Mesenchymal stem cell (in vitro differentiated cells and primary cell): ENCODE measurements around the gene SEMA3D.

Experiments
- DNase-seq: peaks from one replicate; pipeline ENCODE4 v3.0.0-alpha.2; 2013
- H2AFZ ChIP-seq: one replicate; pipeline ENCODE4 v1.6.1; 2013; ENCODE audit warnings: low read depth, mild to moderate bottlenecking, control low read depth, inconsistent platforms, low read length, moderate library complexity
- H2AK5ac ChIP-seq: 2 replicates; pipeline ENCODE4 v1.6.1; 2013; ENCODE audit warnings: low read length, moderate library complexity, mild to moderate bottlenecking, inconsistent platforms; ENCODE audit not compliant: severe bottlenecking
- H2BK120ac ChIP-seq: one replicate; pipeline ENCODE4 v1.6.1; 2013; ENCODE audit warnings: low read depth, mild to moderate bottlenecking, inconsistent platforms, low read length, moderate library complexity
- H2BK12ac ChIP-seq, 2 experiments: one replicate each; pipeline ENCODE4 v1.6.1; 2013; ENCODE audit warnings: inconsistent platforms in 2 of 2, low read length in 2 of 2, mild to moderate bottlenecking in 2 of 2, moderate library complexity in 2 of 2, control low read depth in 1 of 2
- H2BK15ac ChIP-seq: one replicate; pipeline ENCODE4 v1.6.1; 2013; ENCODE audit warnings: mild to moderate bottlenecking, low read depth, inconsistent platforms; ENCODE audit not compliant: poor library complexity, severe bottlenecking
- H2BK5ac ChIP-seq: 2 replicates; pipeline ENCODE4 v1.6.1; 2013; ENCODE audit warnings: low read depth, mild to moderate bottlenecking, low read length, control low read depth, inconsistent platforms; ENCODE audit not compliant: poor library complexity, severe bottlenecking
- H3K14ac ChIP-seq, 2 experiments: one replicate each; pipeline ENCODE4 v1.6.1; 2013; ENCODE audit warnings: inconsistent platforms in 2 of 2, low read length in 2 of 2, control low read depth in 1 of 2, mild to moderate bottlenecking in 1 of 2, moderate library complexity in 1 of 2
- H3K18ac ChIP-seq, 2 experiments: one replicate each; pipeline ENCODE4 v1.6.1; 2013; ENCODE audit warnings: inconsistent platforms in 2 of 2, low read length in 2 of 2, control low read depth in 1 of 2, low read depth in 1 of 2, mild to moderate bottlenecking in 1 of 2
- H3K23ac ChIP-seq, 2 experiments: one replicate each; pipeline ENCODE4 v1.6.1; 2013; ENCODE audit warnings: inconsistent platforms in 2 of 2, low read length in 2 of 2, mild to moderate bottlenecking in 2 of 2, moderate library complexity in 2 of 2, control low read depth in 1 of 2
- H3K27ac ChIP-seq: 2 replicates; pipeline ENCODE4 v1.5.1; 2013; ENCODE audit warnings: mild to moderate bottlenecking, moderate library complexity, low read length, control low read depth, inconsistent platforms; ENCODE audit not compliant: poor library complexity, severe bottlenecking
- H3K27me3 ChIP-seq, 2 experiments: 2 replicates each; pipeline versions ENCODE4 v1.6.1 to v1.7.0; 2013; ENCODE audit warnings: low read length in 2 of 2, mild to moderate bottlenecking in 2 of 2, moderate library complexity in 2 of 2, control low read depth in 1 of 2, inconsistent platforms in 1 of 2; ENCODE audit not compliant: control insufficient read depth in 1 of 2, insufficient read depth in 1 of 2
- H3K36me3 ChIP-seq, 2 experiments: 2 replicates each; pipeline versions ENCODE4 v1.6.1 to v1.7.0; 2013; ENCODE audit warnings: low read length in 2 of 2, control low read depth in 1 of 2, inconsistent platforms in 1 of 2, low read depth in 1 of 2, mild to moderate bottlenecking in 1 of 2; ENCODE audit not compliant: insufficient read depth in 2 of 2, control insufficient read depth in 1 of 2
- H3K4ac ChIP-seq, 2 experiments: one replicate each; pipeline ENCODE4 v1.6.1; 2013; ENCODE audit warnings: inconsistent platforms in 2 of 2, low read length in 2 of 2, mild to moderate bottlenecking in 2 of 2, moderate library complexity in 2 of 2, control low read depth in 1 of 2, low read depth in 1 of 2
- H3K4me1 ChIP-seq: 2 replicates; pipeline ENCODE4 v1.6.1; 2013; ENCODE audit warnings: low read depth, low read length, control low read depth; ENCODE audit not compliant: control insufficient read depth, insufficient read depth
- H3K4me2 ChIP-seq: 2 replicates; pipeline ENCODE4 v1.6.1; 2013; ENCODE audit warnings: low read length, mild to moderate bottlenecking, inconsistent platforms; ENCODE audit not compliant: poor library complexity, severe bottlenecking
- H3K4me3 ChIP-seq, 2 experiments: 2 replicates each; pipeline versions ENCODE4 v1.5.1 to v1.7.0; 2013; ENCODE audit warnings: low read length in 2 of 2, mild to moderate bottlenecking in 2 of 2, control low read depth in 1 of 2, low read depth in 1 of 2; ENCODE audit not compliant: insufficient read depth in 1 of 2
- H3K79me1 ChIP-seq: replicated peaks from 2 replicates; pipeline ENCODE4 v1.6.1; 2013; ENCODE audit warnings: mild to moderate bottlenecking, control low read depth, low read length, inconsistent platforms; ENCODE audit not compliant: poor library complexity, severe bottlenecking
- H3K9ac ChIP-seq: 2 replicates; pipeline ENCODE4 v1.7.0; 2013; ENCODE audit warnings: mild to moderate bottlenecking, low read length, moderate library complexity
- H3K9me3 ChIP-seq: 2 replicates; pipeline ENCODE4 v1.7.0; 2013; ENCODE audit warnings: mild to moderate bottlenecking, low read length; ENCODE audit not compliant: control insufficient read depth
- H4K8ac ChIP-seq: one replicate; pipeline ENCODE4 v1.6.1; 2013; ENCODE audit warnings: inconsistent platforms, mild to moderate bottlenecking, low read length, moderate library complexity
- H4K91ac ChIP-seq: one replicate; pipeline ENCODE4 v1.6.1; 2013; ENCODE audit warnings: mild to moderate bottlenecking, low read length, inconsistent platforms
- WGBS: methylation state at CpG from one replicate; pipeline ENCODE4 v1.1.7; 2013; ENCODE audit warnings: mixed read lengths; 5-methylcytosine and 5-hydroxymethylcytosine counted together

Gene SEMA3D

GRCh38 chr7:85021101-85021704 lies 165.7 kb downstream of the SEMA3D start:
- Histone ChIP-seq H3K4me1 (peaks cover 2% of the 10 kb centered on the region), H3K9me3 (no peaks in the 10 kb centered on the region), H3K4me3 (no peak overlapping the region), H2AK5ac (no peak overlapping the region), H2BK120ac (no peak overlapping the region), H3K27me3 (no peaks in the 10 kb centered on the region), H2BK5ac (no peak overlapping the region), H2BK15ac (no peak overlapping the region), H4K91ac (no peak overlapping the region), H3K4ac (no peak overlapping the region), H3K79me1 (no peaks in the 10 kb centered on the region), H3K9ac (no peak overlapping the region), H4K8ac (no peak overlapping the region), H2BK12ac (no peak overlapping the region), H2AFZ (no peak overlapping the region), H3K18ac (no peak overlapping the region), H3K36me3 (no peaks in the 10 kb centered on the region), H3K14ac (no peak overlapping the region), H3K4me2 (no peak overlapping the region), H3K23ac (no peak overlapping the region), H3K27ac (no peak overlapping the region)
- peak; percentile 23 for DNase-seq
- WGBS = no CpG with 5 or more reads among the region's 4 CpGs

GRCh38 chr7:85019778-85020177 lies 167.1 kb downstream of the SEMA3D start:
- Histone ChIP-seq H4K91ac (no peak overlapping the region), H3K36me3 (no peaks in the 10 kb centered on the region), H2BK120ac (no peak overlapping the region), H4K8ac (no peak overlapping the region), H3K27ac (no peak overlapping the region), H3K4me3 (no peak overlapping the region), H3K9ac (no peak overlapping the region), H2BK5ac (no peak overlapping the region), H3K23ac (no peak overlapping the region), H2AK5ac (no peak overlapping the region), H3K9me3 (no peaks in the 10 kb centered on the region), H3K14ac (no peak overlapping the region), H3K18ac (no peak overlapping the region), H2BK15ac (no peak overlapping the region), H3K4me1 (no peaks in the 10 kb centered on the region), H3K79me1 (no peaks in the 10 kb centered on the region), H2BK12ac (no peak overlapping the region), H3K4me2 (no peak overlapping the region), H3K4ac (no peak overlapping the region), H3K27me3 (no peaks in the 10 kb centered on the region), H2AFZ (no peak overlapping the region)
- 50% methylated on average over 2 of the region's 3 CpGs for WGBS
- DNase-seq = no peak

- Histone ChIP-seq H4K91ac (no peak overlapping the region), H2BK5ac (no peak overlapping the region), H3K23ac (no peak overlapping the region), H2BK15ac (no peak overlapping the region), H4K8ac (no peak overlapping the region), H3K18ac (no peak overlapping the region), H3K14ac (no peak overlapping the region), H3K4me1 (no peaks in the 10 kb centered on the region), H3K27ac (no peak overlapping the region), H3K9me3 (no peaks in the 10 kb centered on the region), H3K4ac (no peak overlapping the region), H2BK120ac (no peak overlapping the region), H3K79me1 (no peaks in the 10 kb centered on the region), H3K9ac (no peak overlapping the region), H3K4me2 (no peak overlapping the region), H2AFZ (no peak overlapping the region), H2AK5ac (no peak overlapping the region), H3K4me3 (no peak overlapping the region), H3K27me3 (no peaks in the 10 kb centered on the region), H3K36me3 (no peaks in the 10 kb centered on the region), H2BK12ac (no peak overlapping the region)
- no CpG with 5 or more reads among the region's 1 CpG for WGBS
- DNase-seq = no peak
Measured at GRCh38 chr7:85019176-85019575, 167.7 kb downstream of the SEMA3D start.

DNA sequence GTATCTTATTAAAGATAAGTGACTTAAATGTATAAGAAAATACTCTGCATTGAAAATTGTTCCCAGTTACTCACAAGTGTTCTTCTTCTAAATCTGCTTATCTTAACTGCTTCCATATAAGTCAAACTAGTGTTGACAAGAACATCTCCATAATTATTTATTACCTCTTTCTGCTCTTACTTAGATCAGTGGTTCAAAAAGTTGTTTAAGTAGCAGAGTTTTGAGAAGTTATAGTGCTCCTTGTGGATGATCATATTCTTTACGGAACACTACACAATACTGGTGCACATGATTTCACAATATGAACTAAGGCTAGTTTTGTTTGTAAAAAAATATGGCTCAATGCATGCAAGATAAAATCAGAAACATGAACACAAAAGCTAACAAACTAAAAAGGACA lies 168.4 kb downstream of the SEMA3D start:
- Histone ChIP-seq H2AK5ac (no peak overlapping the region), H3K27me3 (no peaks in the 10 kb centered on the region), H2BK5ac (no peak overlapping the region), H3K14ac (no peak overlapping the region), H4K8ac (no peak overlapping the region), H3K9me3 (no peaks in the 10 kb centered on the region), H3K23ac (no peak overlapping the region), H2BK12ac (no peak overlapping the region), H3K4me1 (no peaks in the 10 kb centered on the region), H4K91ac (no peak overlapping the region), H3K9ac (no peak overlapping the region), H3K4me3 (no peak overlapping the region), H3K4ac (no peak overlapping the region), H3K79me1 (no peaks in the 10 kb centered on the region), H2BK120ac (no peak overlapping the region), H3K36me3 (no peaks in the 10 kb centered on the region), H3K27ac (no peak overlapping the region), H2BK15ac (no peak overlapping the region), H3K18ac (no peak overlapping the region), H3K4me2 (no peak overlapping the region), H2AFZ (no peak overlapping the region)
- DNase-seq = peak; percentile 62
- no CpG with 5 or more reads among the region's 1 CpG for WGBS
